GM10266 (cell line): ENCODE measurements around the gene MEGF6.

Source experiments
- DNase-seq: peaks from one replicate; pipeline ENCODE4 v3.0.0; 2012; ENCODE audit errors: extremely low spot score
- TF ChIP-seq, protein P1 (sequence below): IDR thresholded peaks from 2 replicates; pipeline ENCODE4 v1.5.1; 2012; ENCODE audit warnings: mild to moderate bottlenecking, low read depth; ENCODE audit not compliant: control insufficient read depth, insufficient read depth; ENCODE audit errors: missing control alignments

The MEGF6 gene

DNA sequence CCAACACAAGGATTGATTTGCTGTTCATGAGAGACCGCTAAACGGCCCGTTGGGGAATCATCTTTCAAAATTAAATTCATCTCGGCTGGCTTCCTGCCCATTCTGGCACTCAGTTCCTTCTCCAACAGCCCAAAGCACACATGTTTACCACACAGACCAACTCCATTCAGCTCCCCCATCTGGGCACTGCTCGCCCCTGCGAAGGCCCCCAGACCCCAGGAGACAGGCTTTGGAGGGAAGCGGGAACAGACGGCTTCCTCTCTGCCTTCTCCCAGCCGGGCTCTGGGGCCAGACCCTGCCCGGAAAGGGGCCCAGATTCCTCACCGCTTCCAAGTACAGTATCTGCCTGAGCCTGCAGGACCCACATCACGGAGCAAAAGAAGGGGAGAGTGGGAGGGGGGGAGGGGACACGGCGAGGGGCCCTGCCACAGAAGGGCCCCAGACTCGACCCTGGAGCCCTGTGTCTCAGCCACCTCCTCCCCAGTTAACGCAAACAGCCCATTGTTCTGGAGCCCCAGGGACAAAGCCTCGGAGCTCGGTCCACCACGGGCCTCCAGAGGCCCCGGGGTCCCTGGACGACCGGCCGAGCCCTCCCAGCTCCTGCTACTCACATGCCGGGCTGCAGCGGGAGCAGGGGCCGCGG is 660 bp downstream of the MEGF6 start:
- DNase-seq: no peak
- TF ChIP-seq, protein P1, sequence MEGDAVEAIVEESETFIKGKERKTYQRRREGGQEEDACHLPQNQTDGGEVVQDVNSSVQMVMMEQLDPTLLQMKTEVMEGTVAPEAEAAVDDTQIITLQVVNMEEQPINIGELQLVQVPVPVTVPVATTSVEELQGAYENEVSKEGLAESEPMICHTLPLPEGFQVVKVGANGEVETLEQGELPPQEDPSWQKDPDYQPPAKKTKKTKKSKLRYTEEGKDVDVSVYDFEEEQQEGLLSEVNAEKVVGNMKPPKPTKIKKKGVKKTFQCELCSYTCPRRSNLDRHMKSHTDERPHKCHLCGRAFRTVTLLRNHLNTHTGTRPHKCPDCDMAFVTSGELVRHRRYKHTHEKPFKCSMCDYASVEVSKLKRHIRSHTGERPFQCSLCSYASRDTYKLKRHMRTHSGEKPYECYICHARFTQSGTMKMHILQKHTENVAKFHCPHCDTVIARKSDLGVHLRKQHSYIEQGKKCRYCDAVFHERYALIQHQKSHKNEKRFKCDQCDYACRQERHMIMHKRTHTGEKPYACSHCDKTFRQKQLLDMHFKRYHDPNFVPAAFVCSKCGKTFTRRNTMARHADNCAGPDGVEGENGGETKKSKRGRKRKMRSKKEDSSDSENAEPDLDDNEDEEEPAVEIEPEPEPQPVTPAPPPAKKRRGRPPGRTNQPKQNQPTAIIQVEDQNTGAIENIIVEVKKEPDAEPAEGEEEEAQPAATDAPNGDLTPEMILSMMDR: no peak

DNA sequence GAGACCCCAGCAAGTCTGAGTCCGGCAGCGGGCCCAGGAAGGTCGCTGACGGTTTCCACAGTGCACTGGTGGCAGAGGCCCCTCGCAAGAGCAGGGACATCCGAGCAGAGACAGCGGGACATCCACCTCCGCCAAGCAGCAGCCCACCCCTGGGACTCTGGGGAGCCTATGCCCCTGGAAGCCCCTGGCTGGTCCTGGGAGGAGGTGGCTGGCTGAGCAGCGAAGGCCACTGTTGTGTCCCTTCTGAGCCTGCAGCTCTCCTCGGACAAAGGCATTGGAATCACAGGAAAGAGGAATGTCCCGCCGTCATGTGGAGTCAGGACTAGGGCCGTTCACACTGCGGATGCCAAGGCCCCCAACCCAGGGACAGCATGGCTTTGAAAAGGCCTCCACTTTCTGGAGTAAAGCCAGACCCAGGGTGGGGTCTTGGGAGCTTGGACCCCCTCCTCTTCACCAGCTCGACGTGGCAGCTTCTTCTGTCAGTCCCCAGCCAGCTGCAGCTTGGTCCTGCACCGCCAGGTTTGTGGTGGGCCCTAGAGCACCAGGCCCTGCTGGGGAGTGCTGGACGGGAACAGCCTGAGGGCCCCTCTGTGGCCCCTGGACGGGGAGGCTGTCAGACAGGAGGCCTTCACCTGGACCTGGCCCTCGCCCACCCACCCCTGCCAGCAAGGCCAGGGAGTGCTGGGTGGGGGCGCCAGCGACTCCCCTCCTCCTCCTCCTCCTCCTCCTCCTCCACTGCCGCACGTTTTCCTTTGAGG is 1.4 kb downstream of the MEGF6 start:
- no peak for DNase-seq
- TF ChIP-seq, protein P1: no peak

DNA sequence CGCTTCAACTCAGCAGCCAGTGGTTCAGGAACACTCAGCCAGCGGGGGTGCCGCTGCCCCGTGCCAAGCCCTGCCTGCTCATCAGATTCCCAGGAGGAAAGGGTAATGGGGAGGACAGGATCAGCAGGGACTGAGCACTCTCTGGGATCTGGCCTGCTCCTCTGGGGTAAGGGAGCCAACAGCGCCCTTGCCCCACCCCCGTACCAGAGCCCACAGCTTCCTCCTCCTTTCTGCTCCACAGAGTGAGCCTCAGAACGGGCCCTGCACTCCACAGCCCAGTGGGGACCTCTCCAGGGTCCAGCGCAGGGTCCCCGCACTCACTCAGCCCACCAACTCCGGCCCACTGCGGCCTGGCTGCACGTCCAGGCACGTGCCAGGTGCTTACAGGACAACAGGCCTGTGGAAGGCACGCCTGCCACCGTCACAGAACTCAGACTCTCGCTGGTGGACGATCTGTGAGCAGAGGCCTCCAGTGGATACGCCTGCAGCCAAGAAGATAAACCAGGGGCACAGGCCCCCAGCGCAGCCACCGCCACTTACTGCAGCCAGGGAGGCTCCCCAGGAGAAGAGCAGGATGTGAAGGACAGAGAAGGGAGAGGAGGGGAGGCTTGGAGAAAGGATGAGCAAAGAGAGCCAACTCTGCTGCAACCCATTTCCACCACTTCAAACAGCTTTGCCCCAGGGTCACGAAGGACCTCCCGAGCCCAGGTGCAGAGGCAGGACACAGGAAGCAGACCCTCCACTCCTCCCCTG is 2.1 kb downstream of the MEGF6 start:
- DNase-seq: no peak
- TF ChIP-seq, protein P1: no peak

DNA sequence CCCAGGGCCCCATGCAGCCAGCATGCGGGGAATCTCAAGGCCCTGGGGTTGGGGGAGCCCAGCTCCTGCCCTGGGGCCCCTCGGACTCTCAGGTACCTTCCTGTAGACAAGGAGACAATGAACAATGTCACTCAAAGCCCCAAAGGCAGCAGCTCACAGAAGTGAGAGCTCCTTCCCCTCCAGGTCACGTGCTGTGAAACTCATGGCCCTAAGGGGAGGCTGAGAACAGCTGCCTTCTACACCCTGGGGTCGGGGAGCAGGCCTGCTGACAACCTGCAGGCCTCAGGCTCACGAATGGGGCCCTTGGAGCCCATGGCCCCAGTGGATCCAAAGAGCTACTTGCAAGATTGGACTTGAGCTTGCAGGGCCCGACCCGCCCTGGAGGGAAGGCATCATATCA is 3.2 kb downstream of the MEGF6 start:
- DNase-seq: no peak
- TF ChIP-seq, protein P1: no peak

DNA sequence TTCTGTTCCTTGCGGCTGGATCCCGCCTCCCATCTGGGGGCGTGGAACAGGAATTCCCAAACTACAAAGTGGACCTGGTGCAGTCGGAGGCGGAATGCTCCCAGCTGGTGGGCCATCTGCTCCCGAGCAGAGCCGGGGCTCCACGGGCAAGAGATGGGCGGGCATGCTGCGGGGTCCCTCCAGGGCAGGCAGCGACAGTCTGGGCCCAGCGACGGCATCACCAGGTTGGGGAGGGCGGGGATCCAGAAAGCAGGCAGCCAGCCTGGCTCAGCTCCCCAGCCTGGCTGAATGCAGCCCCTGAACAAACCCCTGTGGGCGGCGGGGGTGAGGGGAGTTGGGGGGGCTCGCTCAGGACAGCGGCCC is 3.6 kb downstream of the MEGF6 start:
- no peak for DNase-seq
- TF ChIP-seq, protein P1: no peak

DNA sequence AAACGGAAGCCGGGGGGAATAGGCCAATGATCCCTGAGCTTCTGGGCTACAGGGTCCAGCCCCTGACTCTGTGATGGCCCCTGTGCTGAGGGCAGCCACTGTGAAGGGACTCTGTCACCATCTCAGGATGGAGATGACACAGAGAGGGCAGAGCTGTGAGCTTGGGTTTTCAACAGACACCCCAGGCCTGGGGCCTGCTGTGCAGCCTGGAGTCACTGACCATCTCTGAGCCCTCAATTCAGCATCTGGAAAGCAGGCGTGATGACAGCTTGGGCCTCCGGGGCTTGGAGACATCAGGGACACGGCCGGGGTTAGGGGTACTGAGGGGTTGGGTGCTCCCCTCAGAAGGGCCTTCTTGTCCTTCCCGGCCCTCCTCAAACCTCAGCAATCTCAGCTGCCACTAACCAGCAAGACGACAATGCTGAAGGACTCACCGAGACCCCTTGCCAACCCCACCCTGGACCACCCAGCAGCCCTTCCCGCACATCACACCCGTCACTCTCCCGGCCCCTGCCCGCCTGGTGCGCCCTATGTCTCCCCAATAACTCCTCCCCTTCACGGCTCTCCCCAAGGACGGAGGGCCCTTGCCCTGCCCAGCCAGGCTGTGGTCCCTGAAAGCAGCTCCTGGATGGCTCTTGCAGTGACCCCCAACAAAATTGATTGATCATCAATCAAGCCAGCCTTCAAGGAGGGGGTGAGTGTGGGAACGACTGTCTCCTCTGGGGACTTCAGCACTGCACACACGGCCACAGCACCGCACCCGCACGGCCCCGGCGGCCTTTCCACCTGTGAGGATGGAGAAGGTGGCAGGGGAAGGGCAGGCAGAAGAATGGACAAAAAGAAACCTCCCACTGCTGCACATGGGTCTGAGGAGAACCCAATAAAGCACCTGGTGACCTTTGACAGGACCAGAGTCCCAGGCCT is 4.3 kb downstream of the MEGF6 start:
- no peak for DNase-seq
- TF ChIP-seq, protein P1: no peak
